Fibroblast of skin of back (primary cell): ENCODE results near the gene TK2.
"Not testable (repeated sequence)": the region's sequence is repeated elsewhere in the genome, so short reads cannot be mapped to it uniquely, and the experiment has no call there.

ENCODE experiments used
- DNase-seq: peaks from one replicate; pipeline ENCODE4 v3.0.0-alpha.2; 2013

The TK2 gene

DNA sequence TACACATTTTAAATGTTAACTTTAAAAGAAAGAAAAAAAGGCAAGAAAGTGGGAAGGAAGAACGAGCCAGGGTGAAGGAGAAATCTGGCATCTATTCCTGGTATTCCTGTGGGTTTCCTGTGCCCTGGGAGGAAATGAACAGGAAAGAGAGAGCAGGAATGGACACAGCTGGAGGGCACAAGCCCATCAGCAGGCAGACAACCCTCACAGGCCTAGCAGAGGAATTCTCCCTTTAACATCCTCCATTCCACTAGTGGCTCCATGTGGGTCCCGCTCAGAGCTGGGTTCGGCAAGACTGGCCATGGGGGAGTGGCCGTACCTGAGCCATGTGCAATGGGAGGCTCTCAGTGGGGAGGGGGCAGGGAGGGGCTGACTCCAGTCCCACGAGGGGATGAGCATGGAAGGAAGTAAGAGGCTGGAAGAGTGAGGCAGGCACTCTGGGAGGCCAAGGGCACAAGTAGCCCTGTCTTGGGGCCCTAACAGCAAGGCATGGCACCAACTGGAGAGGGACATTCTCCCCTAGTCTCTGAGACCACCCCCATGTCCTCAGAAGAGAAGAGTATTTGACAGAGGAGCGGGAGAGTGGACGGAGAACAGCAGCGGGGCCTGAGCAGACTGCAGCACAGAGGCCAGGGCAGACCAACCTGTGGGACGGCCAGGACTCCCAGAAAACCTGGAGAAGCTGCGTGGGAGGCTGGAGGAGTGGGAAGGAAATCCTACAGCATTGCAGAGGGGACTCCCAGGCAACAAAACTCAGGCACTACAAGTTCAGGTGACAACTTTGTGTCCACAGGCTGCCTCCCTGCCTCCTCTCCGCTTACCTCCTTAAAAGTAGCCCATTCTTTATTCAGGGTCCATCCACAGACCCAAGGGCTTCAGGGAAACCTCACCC, 30.2 kb downstream of the TK2 start:
- no peak for DNase-seq

DNA sequence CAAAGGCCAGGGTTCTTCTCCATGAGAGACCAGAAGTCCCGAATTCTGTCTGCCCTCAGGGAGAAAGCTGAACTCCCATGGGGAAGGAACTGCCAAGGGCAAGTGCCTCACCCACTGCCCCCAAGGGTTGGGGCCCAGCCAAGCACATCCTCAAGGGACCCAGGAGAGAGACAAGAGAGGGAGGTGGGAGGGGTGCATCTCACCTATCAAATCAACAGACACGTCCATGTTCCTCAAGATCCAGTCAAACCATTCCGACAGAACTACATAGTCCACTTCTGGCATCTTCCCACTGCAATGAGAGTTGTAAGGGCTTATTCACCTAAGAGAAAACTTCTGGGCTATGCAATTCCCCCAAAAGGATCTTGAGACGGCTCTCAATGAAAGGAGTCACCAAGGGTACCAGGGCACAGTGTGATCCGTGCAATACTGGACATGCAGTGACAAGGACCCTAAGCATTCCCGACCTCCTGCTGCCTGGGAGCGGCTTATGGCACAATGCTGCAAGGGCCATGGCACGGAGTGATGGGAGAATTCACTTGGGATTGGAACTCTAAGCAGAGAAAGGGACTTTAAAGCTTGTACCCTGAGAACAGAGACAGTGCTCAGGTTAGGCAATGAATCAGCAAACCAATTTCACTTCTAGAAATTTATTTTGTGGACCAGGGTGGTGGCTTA, 32.2 kb downstream of the TK2 start:
- DNase-seq = no peak

DNA sequence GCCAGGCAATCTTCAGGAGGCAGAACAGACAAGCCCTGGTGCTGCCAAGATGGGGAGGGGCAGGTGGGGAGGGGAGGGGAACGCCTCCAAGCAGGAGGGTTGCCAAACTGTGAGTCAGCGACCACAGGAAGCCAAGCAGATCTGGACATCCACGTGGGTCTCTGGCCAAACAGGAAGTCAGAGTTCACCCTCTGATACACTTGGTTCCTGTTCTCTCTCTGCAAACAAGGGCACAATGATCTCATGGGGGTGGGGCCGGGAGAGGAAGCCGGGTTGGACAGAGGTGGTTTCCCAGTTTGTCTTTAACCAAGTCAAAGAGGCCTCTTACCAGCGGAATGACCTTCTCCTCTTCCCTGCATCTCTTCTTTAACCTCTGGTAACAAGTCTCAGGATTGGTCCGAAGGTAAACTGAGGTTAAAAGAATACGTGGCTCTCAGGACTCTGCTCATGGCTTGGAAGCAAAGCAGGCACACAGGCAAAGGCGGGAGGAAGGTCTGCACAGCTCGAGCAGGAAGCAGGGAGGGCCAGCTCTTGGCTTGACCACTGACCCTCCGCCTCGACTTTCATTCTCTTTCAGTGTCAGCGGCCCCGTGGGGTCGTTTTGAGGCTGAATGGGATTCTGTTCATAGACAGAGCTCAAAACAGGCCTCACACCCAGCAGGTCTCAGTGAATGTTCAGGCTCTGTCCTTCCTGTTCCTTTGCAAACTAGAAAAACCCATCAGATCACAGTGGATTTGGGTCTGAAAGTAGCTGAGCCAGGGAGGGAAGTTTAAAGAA, 32.9 kb downstream of the TK2 start:
- peak; percentile 97 for DNase-seq

- DNase-seq = no peak
Observed at GRCh38 chr16:66516509-66516807, 33.5 kb downstream of the TK2 start.

DNA sequence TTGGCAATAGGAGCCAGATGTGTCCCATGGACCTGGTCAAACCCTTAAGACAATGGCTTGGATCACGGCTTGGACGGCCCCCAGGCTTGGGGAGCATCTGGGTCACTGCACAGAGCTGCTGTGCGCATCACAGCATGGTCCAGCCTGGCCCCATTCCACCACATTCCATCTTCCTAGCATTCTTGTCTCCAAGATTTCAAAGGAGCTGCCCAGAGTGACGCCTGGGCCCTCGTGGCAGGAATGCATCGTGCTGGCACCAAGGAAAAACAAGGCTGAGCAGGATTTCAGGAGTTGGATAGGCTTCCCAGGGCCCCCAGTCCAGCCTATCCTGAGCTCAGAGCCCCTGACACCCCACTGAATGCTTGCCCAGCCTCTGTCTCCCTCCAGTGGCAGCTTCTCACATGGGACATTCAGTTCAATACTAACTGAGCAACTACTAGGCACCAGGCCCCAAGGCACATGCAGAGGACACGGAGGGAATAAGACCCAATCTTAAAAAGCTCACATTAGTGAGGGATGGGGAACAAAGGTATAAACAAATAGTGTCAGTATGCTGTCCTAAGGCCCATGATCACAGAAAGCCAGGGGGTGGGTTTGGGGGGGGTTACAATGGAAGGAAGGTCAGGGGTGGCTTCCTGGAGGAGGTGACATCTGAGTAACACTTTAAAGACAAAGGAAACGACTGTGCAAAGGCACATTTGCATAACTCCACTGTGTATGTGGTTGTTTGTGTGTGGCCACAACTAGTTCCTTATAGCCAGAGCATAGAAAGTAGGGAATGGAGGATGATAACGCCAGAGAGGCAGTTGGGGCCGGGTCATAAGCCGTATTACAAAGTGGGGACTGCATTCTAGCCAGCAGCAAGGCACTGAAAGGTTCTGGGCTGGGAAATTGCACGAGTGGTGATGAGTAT, 34.1 kb downstream of the TK2 start:
- peak; percentile 74 for DNase-seq

GRCh38 chr16:66514980-66515595, 34.8 kb downstream of the TK2 start:
- DNase-seq = not testable (repeated sequence)

GRCh38 chr16:66514391-66514790, 35.5 kb downstream of the TK2 start:
- not testable (repeated sequence) for DNase-seq

DNA sequence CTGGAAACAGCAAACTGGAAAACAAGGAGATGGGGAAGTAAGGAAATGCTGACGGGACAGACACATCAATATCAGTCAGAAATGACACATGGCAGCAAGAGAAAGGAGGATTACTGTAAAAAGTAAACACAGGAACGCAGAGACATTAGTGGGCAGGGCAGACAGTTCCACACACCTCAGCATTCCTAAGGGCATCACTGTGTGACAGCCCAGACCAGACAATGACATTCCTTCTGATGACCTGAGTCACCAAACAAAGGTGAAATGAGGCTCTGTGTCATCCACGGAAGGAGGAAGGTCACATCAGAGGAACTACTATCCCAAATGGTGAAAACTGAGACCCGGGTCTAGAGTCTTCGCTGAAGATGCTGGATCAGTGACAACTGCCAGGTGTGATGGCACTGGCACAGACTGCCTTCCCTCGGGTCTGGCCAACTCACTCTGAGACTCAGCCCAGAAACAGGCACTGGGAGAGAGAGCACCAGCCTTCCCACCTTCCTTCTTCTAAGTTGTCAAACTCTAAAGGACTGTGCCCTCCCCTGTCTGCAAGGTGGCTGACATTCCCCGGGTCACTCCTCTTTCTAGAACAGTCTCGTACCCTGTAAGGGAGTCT, 36.7 kb downstream of the TK2 start:
- no peak for DNase-seq

DNA sequence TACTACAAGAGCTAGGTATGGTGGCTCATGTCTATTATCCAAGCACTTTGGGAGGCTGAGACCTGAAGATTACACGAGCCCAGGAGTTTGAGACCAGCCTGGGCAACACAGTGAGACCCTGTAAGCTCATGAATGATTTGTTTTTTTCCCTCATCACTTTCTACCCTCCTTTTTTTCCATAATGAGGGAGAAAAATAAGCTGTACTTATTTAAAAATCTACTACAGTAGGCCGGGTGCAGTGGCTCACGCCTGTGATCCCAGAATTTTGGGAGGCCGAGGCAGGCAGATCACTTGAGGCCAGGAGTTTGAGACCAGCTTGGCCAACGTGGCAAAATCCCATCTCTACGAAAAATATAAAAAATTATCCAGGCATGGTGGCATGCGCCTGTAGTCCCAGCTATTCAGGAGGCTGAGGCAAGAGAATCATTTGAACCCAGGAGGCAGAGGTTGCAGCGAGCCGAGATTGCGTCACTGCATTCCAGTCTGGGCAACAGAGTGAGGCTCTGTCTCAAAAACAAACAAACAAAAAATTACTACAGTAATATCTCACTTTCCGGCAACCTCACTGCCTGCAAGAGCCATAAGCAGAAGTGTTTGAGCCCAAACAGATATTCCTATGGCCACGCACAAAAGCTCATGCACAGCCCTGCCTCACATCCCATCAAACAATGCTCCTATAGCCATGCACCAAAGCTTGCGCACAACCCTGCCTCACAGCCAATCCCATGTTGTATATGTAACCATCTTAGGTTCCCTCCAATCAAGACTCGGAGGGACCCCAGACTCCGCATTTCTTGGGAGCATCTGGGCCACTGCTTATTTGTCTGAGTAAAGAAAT, 37.4 kb downstream of the TK2 start:
- DNase-seq = peak; percentile 30

GRCh38 chr16:66511602-66512271, 38.2 kb downstream of the TK2 start:
- DNase-seq = peak; percentile 88

- no peak for DNase-seq
Observed at GRCh38 chr16:66510711-66511601, 39.0 kb downstream of the TK2 start.

- no peak for DNase-seq
Observed at GRCh38 chr16:66510298-66510697, 39.6 kb downstream of the TK2 start.

- no peak for DNase-seq
Observed at GRCh38 chr16:66509576-66509975, 40.3 kb downstream of the TK2 start.

GRCh38 chr16:66508914-66509496, 40.9 kb downstream of the TK2 start:
- DNase-seq = no peak

DNA sequence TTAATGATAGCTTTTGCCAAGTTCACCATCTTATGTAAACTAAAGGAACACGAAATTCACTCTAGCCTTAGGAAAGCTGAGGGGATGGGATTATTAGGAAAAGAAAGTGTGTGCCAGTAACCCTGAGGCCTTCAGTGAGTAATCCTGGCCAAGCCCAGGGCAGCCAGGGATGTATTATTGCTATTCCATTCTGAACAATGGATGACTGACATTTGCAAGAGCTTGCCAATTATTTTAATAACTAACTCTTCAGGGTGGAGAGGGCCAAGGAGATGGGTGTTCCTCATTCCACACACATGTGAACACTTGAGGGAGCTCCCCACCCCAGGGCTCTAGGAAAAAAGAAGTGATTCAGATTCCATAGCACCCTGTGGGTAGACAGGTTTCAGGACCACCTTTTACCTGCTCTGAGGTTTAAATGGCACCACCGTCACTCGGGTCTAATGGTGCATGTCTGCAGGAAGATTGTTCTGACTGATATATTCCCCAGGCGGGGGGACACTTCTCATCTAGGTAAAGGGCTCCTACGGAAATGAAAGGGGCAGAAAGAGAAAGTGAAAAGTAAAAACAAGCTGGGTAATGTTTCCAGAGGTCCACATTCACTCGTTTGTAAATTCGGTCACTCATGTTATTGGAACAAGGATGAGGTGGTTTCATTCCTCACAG, 41.5 kb downstream of the TK2 start:
- DNase-seq = no peak

DNA sequence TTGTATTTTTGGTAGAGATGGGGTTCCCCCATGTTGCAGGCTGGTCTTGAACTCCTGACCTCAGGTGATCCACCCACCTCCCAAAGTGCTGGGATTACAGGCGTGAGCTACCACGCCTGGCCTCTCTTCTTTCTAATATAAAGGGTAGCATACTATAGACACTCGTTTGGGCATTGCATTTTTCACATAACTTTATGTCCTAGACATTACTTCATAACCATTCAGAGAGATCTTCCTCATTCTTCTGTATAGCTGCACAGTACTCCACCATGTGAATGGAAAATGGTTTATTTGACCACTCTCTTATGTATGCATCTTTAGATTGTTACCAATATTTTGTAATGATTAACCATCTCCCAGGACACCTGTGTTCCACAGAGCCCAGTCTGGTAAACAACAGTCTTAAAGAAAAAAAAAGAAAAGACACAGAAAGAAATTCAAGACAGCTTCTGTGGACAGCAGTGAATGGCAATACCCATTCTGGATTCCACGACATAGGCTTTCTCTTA, 42.1 kb downstream of the TK2 start:
- no peak for DNase-seq

GRCh38 chr16:66503612-66504011, 46.3 kb downstream of the TK2 start:
- DNase-seq = no peak

GRCh38 chr16:66503030-66503429, 46.9 kb downstream of the TK2 start:
- DNase-seq = no peak
